ENCODE measurements around the gene TENM3.

The TENM3 gene

GRCh38 chr4:182704077-182704476 lies 460.9 kb downstream of the TENM3 start:
- no peak for DNase-seq

- DNase-seq, result no peak
Measured at GRCh38 chr4:182704948-182705347, 461.7 kb downstream of the TENM3 start.

GRCh38 chr4:182705389-182705788 lies 462.2 kb downstream of the TENM3 start:
- DNase-seq, result no peak

- DNase-seq, result no peak
Measured at GRCh38 chr4:182711211-182711610, 468.0 kb downstream of the TENM3 start.

GRCh38 chr4:182715548-182715947 lies 472.3 kb downstream of the TENM3 start:
- DNase-seq, result no peak

- no peak for DNase-seq
Measured at GRCh38 chr4:182716192-182716591, 473.0 kb downstream of the TENM3 start.

- no peak for DNase-seq
Measured at GRCh38 chr4:182717788-182718583, 474.8 kb downstream of the TENM3 start.

- DNase-seq, result no peak
Measured at GRCh38 chr4:182724414-182724813, 481.2 kb downstream of the TENM3 start.

GRCh38 chr4:182729516-182729915 lies 486.3 kb downstream of the TENM3 start:
- DNase-seq, result no peak

GRCh38 chr4:182730791-182731190 lies 487.6 kb downstream of the TENM3 start:
- no peak for DNase-seq

GRCh38 chr4:182736207-182736606 lies 493.0 kb downstream of the TENM3 start:
- no peak for DNase-seq

- no peak for DNase-seq
Measured at GRCh38 chr4:182738283-182739047, 495.3 kb downstream of the TENM3 start.

GRCh38 chr4:182740256-182740655 lies 497.1 kb downstream of the TENM3 start:
- no peak for DNase-seq

- no peak for DNase-seq
Measured at GRCh38 chr4:182741054-182741453, 497.9 kb downstream of the TENM3 start.

GRCh38 chr4:182741914-182742313 lies 498.7 kb downstream of the TENM3 start:
- no peak for DNase-seq

GRCh38 chr4:182743815-182744214 lies 500.6 kb downstream of the TENM3 start:
- no peak for DNase-seq

GRCh38 chr4:182745237-182745636 lies 502.0 kb downstream of the TENM3 start:
- DNase-seq, result no peak

GRCh38 chr4:182746876-182747275 lies 503.7 kb downstream of the TENM3 start:
- DNase-seq, result no peak

- no peak for DNase-seq
Measured at GRCh38 chr4:182748283-182748682, 505.1 kb downstream of the TENM3 start.

- DNase-seq, result no peak
Measured at GRCh38 chr4:182748949-182749348, 505.7 kb downstream of the TENM3 start.

GRCh38 chr4:182749667-182750167 lies 506.5 kb downstream of the TENM3 start:
- DNase-seq, result no peak

GRCh38 chr4:182752158-182752910 lies 509.1 kb downstream of the TENM3 start:
- DNase-seq, result no peak

- DNase-seq, result no peak
Measured at GRCh38 chr4:182754895-182755294, 511.7 kb downstream of the TENM3 start.

Data from stimulated activated CD4-positive, alpha-beta T cell treated with anti-CD3 and anti-CD28 coated beads, Interleukin-15, amount 100 ng/mL, for 24 hours (primary cell).